ENCODE data around the gene KLK15. TPM values are rescaled to one million over a fixed set of nuclear protein-coding genes. Genes with fewer than 3 reads are reported as not detected.

The KLK15 gene
- total RNA-seq, 2 donors from 2014 or later: not detected

- Histone ChIP-seq H3K9me3 (ENCODE audit: control insufficient read depth, low read length) (peaks cover 5% of the 10 kb centered on the region), H3K27ac (ENCODE audit: low read depth, low read length) (no peak overlapping the region), H3K9ac (ENCODE audit: extremely low read depth, low read length, poor library complexity, severe bottlenecking) (no peak overlapping the region), H3K36me3 (ENCODE audit: control insufficient read depth, insufficient read depth, low read length) (no peaks in the 10 kb centered on the region), H3K4me1 (ENCODE audit: control insufficient read depth, insufficient read depth, low read length) (no peaks in the 10 kb centered on the region), H3K27me3 (ENCODE audit: control insufficient read depth, insufficient read depth, low read length, poor library complexity, severe bottlenecking) (no peaks in the 10 kb centered on the region), H3K4me3 (ENCODE audit: low read length) (no peak overlapping the region)
- no peaks in the 10 kb centered on the region for H3K9me3 Mint-ChIP-seq
- H3K4me1 Mint-ChIP-seq: no peaks in the 10 kb centered on the region
- TF ChIP-seq CTCF (conservative IDR thresholded peaks at IDR 0.05): no peak
- no peaks in the 10 kb centered on the region for H3K36me3 Mint-ChIP-seq (ENCODE audit: low read depth)
- H3K4me3 Mint-ChIP-seq: no peak overlapping the region
- no peak overlapping the region for H3K27ac Mint-ChIP-seq
- 61 to 74% methylated on average over 5 to 7 of the region's 9 CpGs for WGBS, 2 experiments (ENCODE audit: insufficient coverage in 1 of 2, insufficient read length in 1 of 2)
- DNase-seq: no peak
- peaks cover 42% of the 10 kb centered on the region for H3K27me3 Mint-ChIP-seq (ENCODE audit: insufficient read depth)
Measured at GRCh38 chr19:50875795-50876422, 42.5 kb upstream of the KLK15 start.

GRCh38 chr19:50874211-50874610, 40.8 kb upstream of the KLK15 start:
- 77 to 86% methylated on average over 4 to 5 of the region's 5 CpGs for WGBS, 2 experiments (ENCODE audit: insufficient coverage in 1 of 2, insufficient read length in 1 of 2)
- Mint-ChIP-seq H3K4me3 (no peak overlapping the region), H3K27ac (no peak overlapping the region), H3K9me3 (no peaks in the 10 kb centered on the region), H3K4me1 (no peaks in the 10 kb centered on the region), H3K36me3 (ENCODE audit: low read depth) (no peaks in the 10 kb centered on the region), H3K27me3 (ENCODE audit: insufficient read depth) (peaks cover 44% of the 10 kb centered on the region)
- no peak overlapping the region for H3K27ac ChIP-seq (ENCODE audit: low read depth, low read length)
- DNase-seq: no peak
- H3K36me3 ChIP-seq (ENCODE audit: control insufficient read depth, insufficient read depth, low read length): no peaks in the 10 kb centered on the region
- no peak overlapping the region for H3K9ac ChIP-seq (ENCODE audit: extremely low read depth, low read length, poor library complexity, severe bottlenecking)
- no peaks in the 10 kb centered on the region for H3K9me3 ChIP-seq (ENCODE audit: control insufficient read depth, low read length)
- no peak for TF ChIP-seq CTCF (conservative IDR thresholded peaks at IDR 0.05)
- no peaks in the 10 kb centered on the region for H3K4me1 ChIP-seq (ENCODE audit: control insufficient read depth, insufficient read depth, low read length)
- H3K27me3 ChIP-seq (ENCODE audit: control insufficient read depth, insufficient read depth, low read length, poor library complexity, severe bottlenecking): no peaks in the 10 kb centered on the region
- no peak overlapping the region for H3K4me3 ChIP-seq (ENCODE audit: low read length)

GRCh38 chr19:50873056-50873455, 39.7 kb upstream of the KLK15 start, which contains the start of gene KLK2:
TSS of gene KLK2 (plus strand) at chr19:50873439. CDS start at chr19:50873474, 35 bp downstream.
- no peaks in the 10 kb centered on the region for H3K36me3 Mint-ChIP-seq (ENCODE audit: low read depth)

More at GRCh38 chr19:50873056-50873455, 39.7 kb upstream of the KLK15 start, which contains the start of gene KLK2:
- Mint-ChIP-seq H3K4me3 (no peak within 1 kb of the TSS), H3K27ac (no peak within 1 kb of the TSS), H3K4me1 (no peaks in the 10 kb centered on the region), H3K9me3 (no peaks in the 10 kb centered on the region), H3K27me3 (ENCODE audit: insufficient read depth) (peaks cover 48% of the 10 kb centered on the region)
- Histone ChIP-seq H3K36me3 (ENCODE audit: control insufficient read depth, insufficient read depth, low read length) (no peaks in the 10 kb centered on the region), H3K9ac (ENCODE audit: extremely low read depth, low read length, poor library complexity, severe bottlenecking) (no peak within 1 kb of the TSS), H3K4me3 (ENCODE audit: low read length) (no peak within 1 kb of the TSS), H3K27ac (ENCODE audit: low read depth, low read length) (no peak within 1 kb of the TSS), H3K27me3 (ENCODE audit: control insufficient read depth, insufficient read depth, low read length, poor library complexity, severe bottlenecking) (no peaks in the 10 kb centered on the region), H3K4me1 (ENCODE audit: control insufficient read depth, insufficient read depth, low read length) (no peaks in the 10 kb centered on the region), H3K9me3 (ENCODE audit: control insufficient read depth, low read length) (no peaks in the 10 kb centered on the region)
- WGBS, 2 experiments (ENCODE audit: insufficient coverage in 1 of 2, insufficient read length in 1 of 2): 71 to 100% methylated on average over 1 to 3 of the region's 3 CpGs
- TF ChIP-seq CTCF (conservative IDR thresholded peaks at IDR 0.05): no peak
- DNase-seq: no peak
